ENCODE measurements around the gene SEPTIN1.

Gene SEPTIN1

GRCh38 chr16:30417529-30418349, 35.4 kb upstream of the SEPTIN1 start:
- Histone ChIP-seq H4K91ac (ENCODE audit: low read depth, low read length, poor library complexity) (no peak overlapping the region), H3K9ac (ENCODE audit: low read depth, low read length, poor library complexity) (peak overlapping the region; percentile 78), H4K8ac (ENCODE audit: low read depth, low read length) (peak overlapping the region; percentile 17), H3K4me3 (ENCODE audit: low read length in 2 of 2) (peak overlapping the region in 1 of 2 donors; percentile 84), H3K27ac (replicated peaks; ENCODE audit: low read length) (peak overlapping the region; percentile 67), H3K14ac (ENCODE audit: low read length) (peak overlapping the region; percentile 17), H3K4me1 (ENCODE audit: control insufficient read depth in 2 of 2, insufficient read depth in 1 of 2, low read depth in 1 of 2, low read length in 2 of 2) (peaks cover 0 to 2% of the 10 kb centered on the region in 2 donors), H3K36me3 (replicated peaks in 1 of 2; ENCODE audit: control insufficient read depth in 2 of 2, insufficient read depth in 2 of 2, low read length in 2 of 2) (peaks cover 15 to 86% of the 10 kb centered on the region in 2 donors), H3K79me1 (ENCODE audit: low read depth, low read length) (peaks cover 3% of the 10 kb centered on the region), H3K27me3 (ENCODE audit: control insufficient read depth in 3 of 3, insufficient read depth in 3 of 3, low read depth in 1 of 3, low read length in 3 of 3) (no peaks in the 10 kb centered on the region), H3K4me2 (ENCODE audit: insufficient read depth, low read length, poor library complexity, severe bottlenecking) (peak overlapping the region; percentile 93), H2AFZ (ENCODE audit: low read length) (no peak overlapping the region), H2BK120ac (ENCODE audit: low read depth, low read length) (no peak overlapping the region), H2BK12ac (ENCODE audit: low read length) (peak overlapping the region; percentile 16), H3K23ac (ENCODE audit: low read depth, low read length, poor library complexity) (peak overlapping the region; percentile 96), H3K9me3 (replicated peaks in 1 of 2; ENCODE audit: control insufficient read depth in 2 of 2, insufficient read depth in 1 of 2, low read depth in 1 of 2, low read length in 2 of 2) (no peaks in the 10 kb centered on the region), H2AK5ac (ENCODE audit: low read depth, low read length) (peak overlapping the region; percentile 78), H2BK5ac (ENCODE audit: low read length) (no peak overlapping the region), H2BK15ac (ENCODE audit: low read length) (peak overlapping the region; percentile 96), H3K18ac (ENCODE audit: low read length) (peak overlapping the region; percentile 90), H3K4ac (ENCODE audit: low read length) (no peak overlapping the region)
- DNase-seq (ENCODE audit: low spot score) = peak; percentile 94
- WGBS, 2 donors (ENCODE audit: extremely low coverage in 2 of 2, insufficient read length in 2 of 2, insufficient replicate concordance in 1 of 2) = no CpG with 5 or more reads among the region's 140 CpGs

GRCh38 chr16:30416624-30417528, 34.5 kb upstream of the SEPTIN1 start:
- Histone ChIP-seq H2BK12ac (ENCODE audit: low read length) (no peak overlapping the region), H3K23ac (ENCODE audit: low read depth, low read length, poor library complexity) (peak overlapping the region; percentile 96), H3K9ac (ENCODE audit: low read depth, low read length, poor library complexity) (peak overlapping the region; percentile 78), H3K4me3 (ENCODE audit: low read length in 2 of 2) (peak overlapping the region in 1 of 2 donors; percentile 84), H2AFZ (ENCODE audit: low read length) (no peak overlapping the region), H2BK5ac (ENCODE audit: low read length) (no peak overlapping the region), H3K27me3 (ENCODE audit: control insufficient read depth in 3 of 3, insufficient read depth in 3 of 3, low read depth in 1 of 3, low read length in 3 of 3) (no peaks in the 10 kb centered on the region), H4K8ac (ENCODE audit: low read depth, low read length) (no peak overlapping the region), H2BK15ac (ENCODE audit: low read length) (no peak overlapping the region), H3K4me1 (ENCODE audit: control insufficient read depth in 2 of 2, insufficient read depth in 1 of 2, low read depth in 1 of 2, low read length in 2 of 2) (peaks cover 0 to 2% of the 10 kb centered on the region in 2 donors), H3K4me2 (ENCODE audit: insufficient read depth, low read length, poor library complexity, severe bottlenecking) (peak overlapping the region; percentile 93), H3K27ac (replicated peaks; ENCODE audit: low read length) (no peak overlapping the region), H3K79me1 (ENCODE audit: low read depth, low read length) (peaks cover 3% of the 10 kb centered on the region), H4K91ac (ENCODE audit: low read depth, low read length, poor library complexity) (no peak overlapping the region), H3K4ac (ENCODE audit: low read length) (no peak overlapping the region), H3K18ac (ENCODE audit: low read length) (peak overlapping the region; percentile 31), H3K36me3 (replicated peaks in 1 of 2; ENCODE audit: control insufficient read depth in 2 of 2, insufficient read depth in 2 of 2, low read length in 2 of 2) (peaks cover 11 to 86% of the 10 kb centered on the region in 2 donors), H3K14ac (ENCODE audit: low read length) (no peak overlapping the region), H2AK5ac (ENCODE audit: low read depth, low read length) (peak overlapping the region; percentile 78), H3K9me3 (replicated peaks in 1 of 2; ENCODE audit: control insufficient read depth in 2 of 2, insufficient read depth in 1 of 2, low read depth in 1 of 2, low read length in 2 of 2) (no peaks in the 10 kb centered on the region), H2BK120ac (ENCODE audit: low read depth, low read length) (no peak overlapping the region)
- no peak for DNase-seq (ENCODE audit: low spot score)
- WGBS, 2 donors (ENCODE audit: extremely low coverage in 2 of 2, insufficient read length in 2 of 2, insufficient replicate concordance in 1 of 2) = no CpG with 5 or more reads among the region's 18 CpGs

- DNase-seq (ENCODE audit: low spot score) = no peak
- peaks cover 0 to 2% of the 10 kb centered on the region in 2 donors for H3K4me1 ChIP-seq (ENCODE audit: control insufficient read depth in 2 of 2, insufficient read depth in 1 of 2, low read depth in 1 of 2, low read length in 2 of 2)
- no CpG with 5 or more reads among the region's 4 CpGs for WGBS, 2 donors (ENCODE audit: extremely low coverage in 2 of 2, insufficient read length in 2 of 2, insufficient replicate concordance in 1 of 2)
Measured at GRCh38 chr16:30416047-30416603, 33.8 kb upstream of the SEPTIN1 start.

More at GRCh38 chr16:30416047-30416603, 33.8 kb upstream of the SEPTIN1 start:
- Histone ChIP-seq H3K9ac (ENCODE audit: low read depth, low read length, poor library complexity) (no peak overlapping the region), H4K8ac (ENCODE audit: low read depth, low read length) (no peak overlapping the region), H2BK5ac (ENCODE audit: low read length) (no peak overlapping the region), H3K4me3 (ENCODE audit: low read length in 2 of 2) (no peak overlapping the region), H3K27me3 (ENCODE audit: control insufficient read depth in 3 of 3, insufficient read depth in 3 of 3, low read depth in 1 of 3, low read length in 3 of 3) (no peaks in the 10 kb centered on the region), H2AK5ac (ENCODE audit: low read depth, low read length) (no peak overlapping the region), H3K27ac (replicated peaks; ENCODE audit: low read length) (no peak overlapping the region), H2BK120ac (ENCODE audit: low read depth, low read length) (no peak overlapping the region), H3K14ac (ENCODE audit: low read length) (no peak overlapping the region), H3K79me1 (ENCODE audit: low read depth, low read length) (peaks cover 5% of the 10 kb centered on the region), H3K36me3 (replicated peaks in 1 of 2; ENCODE audit: control insufficient read depth in 2 of 2, insufficient read depth in 2 of 2, low read length in 2 of 2) (peaks cover 15 to 86% of the 10 kb centered on the region in 2 donors), H3K4ac (ENCODE audit: low read length) (no peak overlapping the region), H2BK15ac (ENCODE audit: low read length) (no peak overlapping the region), H2BK12ac (ENCODE audit: low read length) (no peak overlapping the region), H3K18ac (ENCODE audit: low read length) (no peak overlapping the region), H3K23ac (ENCODE audit: low read depth, low read length, poor library complexity) (no peak overlapping the region), H2AFZ (ENCODE audit: low read length) (no peak overlapping the region), H3K4me2 (ENCODE audit: insufficient read depth, low read length, poor library complexity, severe bottlenecking) (no peak overlapping the region), H4K91ac (ENCODE audit: low read depth, low read length, poor library complexity) (no peak overlapping the region), H3K9me3 (replicated peaks in 1 of 2; ENCODE audit: control insufficient read depth in 2 of 2, insufficient read depth in 1 of 2, low read depth in 1 of 2, low read length in 2 of 2) (no peaks in the 10 kb centered on the region)
